Aorta (tissue), 5 donors: ENCODE measurements around the gene ZBTB5. TPM values are rescaled to one million over a fixed set of nuclear protein-coding genes. Genes with fewer than 3 reads are reported as not detected.

ENCODE experiments used
- ATAC-seq: fragments of 200-7000 bp; cut with Tn5 transposase; one replicate; pipeline ENCODE4 v1.9.1; 2022; ENCODE audit warnings: moderate library complexity; ENCODE audit not compliant: low FRiP score
- DNase-seq, 2 donors: peaks; one replicate each; pipeline ENCODE4 v3.0.0-alpha.2; 2020
- H3K27ac ChIP-seq, 2 donors: one replicate each; pipeline ENCODE4 v1.5.1; 2013; ENCODE audit warnings: low read length in 2 of 2, mild to moderate bottlenecking in 2 of 2, moderate library complexity in 2 of 2, control low read depth in 1 of 2, inconsistent platforms in 1 of 2, low read depth in 1 of 2
- H3K27me3 ChIP-seq, 2 donors: one replicate each; pipeline ENCODE4 v1.6.1; 2013; ENCODE audit warnings: control low read depth in 1 of 2, low read length in 1 of 2, mild to moderate bottlenecking in 1 of 2, moderate library complexity in 1 of 2; ENCODE audit not compliant: insufficient read depth in 2 of 2, control insufficient read depth in 1 of 2
- H3K36me3 ChIP-seq, 2 donors: one replicate each; pipeline ENCODE4 v1.6.1; 2013; ENCODE audit warnings: control low read depth in 1 of 2, low read length in 1 of 2, mild to moderate bottlenecking in 1 of 2; ENCODE audit not compliant: insufficient read depth in 2 of 2, control insufficient read depth in 1 of 2
- H3K4me1 ChIP-seq, 2 donors: one replicate each; pipeline ENCODE4 v1.6.1; 2013; ENCODE audit warnings: low read length in 2 of 2, control low read depth in 1 of 2, mild to moderate bottlenecking in 1 of 2, moderate library complexity in 1 of 2; ENCODE audit not compliant: insufficient read depth in 2 of 2, control insufficient read depth in 1 of 2
- H3K4me3 ChIP-seq, 2 donors: one replicate each; pipeline ENCODE4 v1.5.1; 2013; ENCODE audit warnings: low read length in 2 of 2, control low read depth in 1 of 2, mild to moderate bottlenecking in 1 of 2
- H3K9me3 ChIP-seq: one replicate; pipeline ENCODE4 v1.6.1; 2013; ENCODE audit warnings: mild to moderate bottlenecking, low read length; ENCODE audit not compliant: control insufficient read depth
- WGBS, 2 donors: extraction: QIAGEN DNeasy Blood & Tissue Kit; methylation state at CpG; one replicate each; pipeline ENCODE4 v1.1.7; 2013; 5-methylcytosine and 5-hydroxymethylcytosine counted together
- intact Hi-C, 2 donors: fragments of 100-400 bp; cut with DNase I; formaldehyde crosslinking; loops; one replicate each; pipeline versions ENCODE4 v1.14.2 to v1.15.0; 2022
- polyA plus RNA-seq, 2 donors: library from polyadenylated mRNA; stranded (reverse); fragments of 200-250 nt; gene quantifications; one replicate each; pipeline ENCODE4 v1.2.3, GENCODE V29; 2013
- total RNA-seq, 2 donors: library from RNA; stranded (reverse); fragmentation: NEBNext Ultra II Directional; extraction: Animal tissue kit (Norgen Biotek cat#: 25700); gene quantifications; one replicate each; pipeline ENCODE4 v1.2.1, GENCODE V29; 2021
- donor health status: healthy with polysubstance abuse.
- donor health status: Bipolar disorder and iron deficiency.
- donor health status: DM: no; HTN: no; CAD: no.
- donor health status: DM: no; HTN: no; CAD: no.
- donor health status: DM: yes; HTN: yes; CAD: no.

The ZBTB5 gene
- total and polyA plus RNA-seq, 4 donors = 2.4 to 11.4 (median 9.4) TPM

- Histone ChIP-seq H3K4me1 (peaks cover 0 to 9% of the 10 kb centered on the region in 2 donors), H3K27me3 (no peaks in the 10 kb centered on the region), H3K36me3 (no peaks in the 10 kb centered on the region), H3K9me3 (no peaks in the 10 kb centered on the region), H3K27ac (peak overlapping the region; percentile 23 to 87), H3K4me3 (peak overlapping the region; percentile 40 to 60)
- intact Hi-C loops = loop anchor here in 1 of 2 donors (5.0 kb wide), 1 partner anchor 111 kb away; the partner anchor contains the start of gene FBXO10
- 0 to 1% methylated on average over 47 of the region's 47 CpGs for WGBS, 2 donors
- peak; percentile 53 for ATAC-seq
- DNase-seq = peak; percentile 78 to 90
Measured at GRCh38 chr9:37466037-37466709, 923 bp upstream of the ZBTB5 start.

GRCh38 chr9:37464426-37465248 lies 613 bp downstream of the ZBTB5 start:
- H3K4me3 ChIP-seq = peak overlapping the region; percentile 55 to 69
- WGBS, 2 donors = 0% methylated on average over 42 to 47 of the region's 47 CpGs
- no peaks in the 10 kb centered on the region for H3K36me3 ChIP-seq
- H3K4me1 ChIP-seq = peaks cover 0 to 13% of the 10 kb centered on the region in 2 donors
- intact Hi-C loops = loop anchor here (2.0 to 5.0 kb wide), 3 partner anchors 42 to 113 kb away; partner anchors contain the start of genes GRHPR (in 2 of the 2) and FBXO10 (in 1 of the 2)
- no peaks in the 10 kb centered on the region for H3K27me3 ChIP-seq
- peak; percentile 85 to 92 for DNase-seq
- ATAC-seq = peak; percentile 75
- no peaks in the 10 kb centered on the region for H3K9me3 ChIP-seq
- H3K27ac ChIP-seq = peak overlapping the region; percentile 39 to 96

- intact Hi-C loops = loop anchor here (2.0 to 5.0 kb wide), 2 partner anchors 41 to 42 kb away; partner anchors contain the start of gene GRHPR (in 2 of the 2)
- 5 to 13% methylated on average over 3 of the region's 3 CpGs for WGBS, 2 donors
- H3K27ac ChIP-seq = no peak overlapping the region
Measured at GRCh38 chr9:37464006-37464405, 1.2 kb downstream of the ZBTB5 start.

GRCh38 chr9:37456817-37457216 lies 8.4 kb downstream of the ZBTB5 start:
- Histone ChIP-seq H3K4me3 (no peak overlapping the region), H3K36me3 (no peaks in the 10 kb centered on the region), H3K27ac (no peak overlapping the region), H3K4me1 (peaks cover 0 to 3% of the 10 kb centered on the region in 2 donors), H3K9me3 (no peaks in the 10 kb centered on the region), H3K27me3 (no peaks in the 10 kb centered on the region)
- ATAC-seq (no peak), DNase-seq (no peak)
- 92 to 94% methylated on average over 1 of the region's 1 CpG for WGBS, 2 donors
- intact Hi-C loops = no loop called here

More at GRCh38 chr9:37464006-37464405, 1.2 kb downstream of the ZBTB5 start:
- no peak for DNase-seq
- Histone ChIP-seq H3K36me3 (no peaks in the 10 kb centered on the region), H3K4me1 (peaks cover 0 to 13% of the 10 kb centered on the region in 2 donors), H3K4me3 (peak overlapping the region in 1 of 2 donors; percentile 55), H3K9me3 (no peaks in the 10 kb centered on the region), H3K27me3 (no peaks in the 10 kb centered on the region)
- ATAC-seq = no peak

GRCh38 chr9:37455884-37456647 lies 9.2 kb downstream of the ZBTB5 start:
- no peak for ATAC-seq
- no peak for DNase-seq

GRCh38 chr9:37454238-37454637 lies 11.0 kb downstream of the ZBTB5 start:
- DNase-seq (no peak), ATAC-seq (no peak)
- Histone ChIP-seq H3K36me3 (peaks cover 0 to 4% of the 10 kb centered on the region in 2 donors), H3K4me1 (peaks cover 0 to 2% of the 10 kb centered on the region in 2 donors), H3K27ac (no peak overlapping the region), H3K27me3 (no peaks in the 10 kb centered on the region), H3K9me3 (no peaks in the 10 kb centered on the region), H3K4me3 (no peak overlapping the region)
- intact Hi-C loops = no loop called here

More at GRCh38 chr9:37455884-37456647, 9.2 kb downstream of the ZBTB5 start:
- H3K9me3 ChIP-seq = no peaks in the 10 kb centered on the region
- peaks cover 2 to 3% of the 10 kb centered on the region in 2 donors for H3K4me1 ChIP-seq
- intact Hi-C loops = no loop called here
- WGBS, 2 donors = 81 to 82% methylated on average over 7 of the region's 7 CpGs
- H3K27me3 ChIP-seq = no peaks in the 10 kb centered on the region
- H3K27ac ChIP-seq = no peak overlapping the region
- no peak overlapping the region for H3K4me3 ChIP-seq
- no peaks in the 10 kb centered on the region for H3K36me3 ChIP-seq

- Histone ChIP-seq H3K27ac (no peak overlapping the region), H3K4me1 (peaks cover 0 to 2% of the 10 kb centered on the region in 2 donors), H3K4me3 (no peak overlapping the region), H3K9me3 (no peaks in the 10 kb centered on the region), H3K27me3 (no peaks in the 10 kb centered on the region), H3K36me3 (peaks cover 0 to 4% of the 10 kb centered on the region in 2 donors)
- 94% methylated on average over 1 of the region's 1 CpG for WGBS, 2 donors
- intact Hi-C loops = no loop called here
- DNase-seq (no peak), ATAC-seq (no peak)
Measured at GRCh38 chr9:37453827-37454226, 11.4 kb downstream of the ZBTB5 start.

- Histone ChIP-seq H3K27me3 (no peaks in the 10 kb centered on the region), H3K4me1 (peaks cover 2 to 5% of the 10 kb centered on the region in 2 donors), H3K9me3 (no peaks in the 10 kb centered on the region), H3K36me3 (peaks cover 0 to 4% of the 10 kb centered on the region in 2 donors), H3K4me3 (no peak overlapping the region), H3K27ac (no peak overlapping the region)
- no peak for ATAC-seq
- WGBS, 2 donors = 91 to 94% methylated on average over 1 of the region's 1 CpG
- intact Hi-C loops = no loop called here
- DNase-seq = no peak
Measured at GRCh38 chr9:37452611-37453010, 12.6 kb downstream of the ZBTB5 start.
